SK-N-SH treated with all-trans-retinoic acid at 6 μM for 48 hours (cell line): ENCODE results near the gene TMEM121B.

Experiments
- ATAC-seq: fragments of 200-7000 bp; cut with Tn5 transposase; 3 replicates; pipeline ENCODE4 v1.9.1; 2020; ENCODE audit warnings: mild to moderate bottlenecking, moderate library complexity
- ARNTL ChIP-seq: fragments of 450-650 bp; formaldehyde crosslinking; IDR thresholded peaks from 2 replicates; pipeline ENCODE4 v1.5.0; 2020; ENCODE audit warnings: low read depth, mild to moderate bottlenecking, moderate library complexity, borderline replicate concordance
- BACH2 ChIP-seq: fragments of 250-450 bp; sonication (Bioruptor Pico); IDR thresholded peaks from 2 replicates; pipeline ENCODE4 v1.9.0; 2021; ENCODE audit warnings: mild to moderate bottlenecking, borderline replicate concordance
- CSDC2 ChIP-seq: fragments of 250-450 bp; sonication (Bioruptor Pico); IDR thresholded peaks from 2 replicates; pipeline ENCODE4 v1.5.0; 2020; ENCODE audit warnings: mild to moderate bottlenecking, moderate library complexity
- ESRRG ChIP-seq: fragments of 250-450 bp; sonication (Bioruptor Pico); IDR thresholded peaks from 2 replicates; pipeline ENCODE4 v1.6.1; 2021; ENCODE audit warnings: mild to moderate bottlenecking
- GLIS3 ChIP-seq: fragments of 250-450 bp; sonication (Bioruptor Pico); IDR thresholded peaks from 2 replicates; pipeline ENCODE4 v1.5.0; 2020; ENCODE audit warnings: mild to moderate bottlenecking, moderate library complexity
- ISL1 ChIP-seq: fragments of 250-450 bp; sonication (Bioruptor Pico); IDR thresholded peaks from 2 replicates; pipeline ENCODE4 v2.1.2; 2022; ENCODE audit warnings: mild to moderate bottlenecking, moderate library complexity
- OSR1 ChIP-seq: fragments of 250-450 bp; sonication (Bioruptor Pico); IDR thresholded peaks from 2 replicates; pipeline ENCODE4 v1.8.0; 2022; ENCODE audit warnings: moderate library complexity, mild to moderate bottlenecking, inconsistent platforms
- PPARA ChIP-seq: fragments of 250-450 bp; sonication (Bioruptor Pico); IDR thresholded peaks from 2 replicates; pipeline ENCODE4 v1.5.0; 2020; ENCODE audit warnings: mild to moderate bottlenecking, borderline replicate concordance
- RARB ChIP-seq: fragments of 250-450 bp; sonication (Bioruptor Pico); IDR thresholded peaks from 2 replicates; pipeline ENCODE4 v1.8.0; 2021; ENCODE audit warnings: mild to moderate bottlenecking, moderate library complexity
- SNAI2 ChIP-seq: fragments of 250-450 bp; sonication (Bioruptor Pico); IDR thresholded peaks from 2 replicates; pipeline ENCODE4 v1.5.0; 2020; ENCODE audit warnings: mild to moderate bottlenecking, moderate library complexity
- TCF4 ChIP-seq: fragments of 250-450 bp; sonication (Bioruptor Pico); IDR thresholded peaks from 2 replicates; pipeline ENCODE4 v1.8.0; 2021; ENCODE audit warnings: mild to moderate bottlenecking, moderate library complexity, borderline replicate concordance
- ZC3H10 ChIP-seq: fragments of 250-450 bp; sonication (Bioruptor Pico); IDR thresholded peaks from 2 replicates; pipeline ENCODE4 v1.5.1; 2021; ENCODE audit warnings: mild to moderate bottlenecking, moderate library complexity
- ZFP3 ChIP-seq: fragments of 250-450 bp; sonication (Bioruptor Pico); IDR thresholded peaks from 2 replicates; pipeline ENCODE4 v1.5.0; 2020; ENCODE audit warnings: mild to moderate bottlenecking, moderate library complexity
- ZFP30 ChIP-seq: fragments of 450-650 bp; formaldehyde crosslinking; IDR thresholded peaks from 2 replicates; pipeline ENCODE4 v1.5.0; 2022; ENCODE audit warnings: mild to moderate bottlenecking, moderate library complexity
- ZNF565 ChIP-seq: fragments of 450-650 bp; formaldehyde crosslinking; conservative IDR thresholded peaks from 2 replicates; pipeline ENCODE4 v1.5.0; 2020; ENCODE audit warnings: low read depth, mild to moderate bottlenecking, moderate library complexity
- ZNF70 ChIP-seq: fragments of 450-650 bp; formaldehyde crosslinking; IDR thresholded peaks from 2 replicates; pipeline ENCODE4 v1.5.0; 2020; ENCODE audit warnings: mild to moderate bottlenecking, moderate library complexity
- TF ChIP-seq, protein P1 (sequence below): fragments of 250-450 bp; sonication (Bioruptor Pico); IDR thresholded peaks from 2 replicates; pipeline ENCODE4 v1.8.0; 2020; ENCODE audit warnings: mild to moderate bottlenecking, moderate library complexity, borderline replicate concordance
- TF ChIP-seq, protein P2 (sequence below): fragments of 250-450 bp; sonication (Bioruptor Pico); IDR thresholded peaks from 2 replicates; pipeline ENCODE4 v1.5.1; 2020; ENCODE audit warnings: low read depth, mild to moderate bottlenecking, moderate library complexity
- TF ChIP-seq, protein P3 (sequence below): fragments of 250-450 bp; sonication (Bioruptor Pico); IDR thresholded peaks from 2 replicates; pipeline ENCODE4 v1.8.0; 2021; ENCODE audit warnings: low read depth, mild to moderate bottlenecking, moderate library complexity, borderline replicate concordance
- TF ChIP-seq, protein P4 (sequence below): fragments of 250-450 bp; sonication (Bioruptor Pico); IDR thresholded peaks from 2 replicates; pipeline ENCODE4 v1.5.0; 2020; ENCODE audit warnings: mild to moderate bottlenecking, moderate library complexity

The TMEM121B gene

DNA sequence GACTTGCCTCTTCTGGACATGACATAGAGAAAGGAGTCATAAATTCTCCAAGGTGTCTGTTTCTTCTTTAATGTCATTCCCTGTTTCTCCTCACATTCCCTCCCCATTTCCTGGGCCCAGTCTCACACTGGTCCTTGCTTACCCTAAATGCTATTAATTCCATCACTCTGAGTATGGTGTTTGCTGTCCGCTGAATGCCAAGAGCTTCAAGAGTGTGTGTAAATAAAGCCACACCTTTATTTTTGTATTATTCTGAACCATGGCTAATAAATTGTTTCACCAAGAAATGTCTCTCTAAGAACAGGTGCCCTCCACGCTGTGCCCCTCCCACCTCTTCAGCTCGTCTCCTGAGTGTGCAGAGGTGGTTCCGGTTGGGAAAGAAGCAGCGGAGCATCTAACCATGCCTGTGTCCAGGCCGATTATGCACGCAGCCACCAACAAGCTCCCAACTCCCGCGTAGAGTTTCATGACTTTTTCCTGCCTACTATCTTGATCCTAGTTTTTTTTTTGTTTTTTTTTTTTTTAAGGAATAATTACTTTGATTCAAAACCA, 8.6 kb downstream of the TMEM121B start:
- TF ChIP-seq, protein P1, sequence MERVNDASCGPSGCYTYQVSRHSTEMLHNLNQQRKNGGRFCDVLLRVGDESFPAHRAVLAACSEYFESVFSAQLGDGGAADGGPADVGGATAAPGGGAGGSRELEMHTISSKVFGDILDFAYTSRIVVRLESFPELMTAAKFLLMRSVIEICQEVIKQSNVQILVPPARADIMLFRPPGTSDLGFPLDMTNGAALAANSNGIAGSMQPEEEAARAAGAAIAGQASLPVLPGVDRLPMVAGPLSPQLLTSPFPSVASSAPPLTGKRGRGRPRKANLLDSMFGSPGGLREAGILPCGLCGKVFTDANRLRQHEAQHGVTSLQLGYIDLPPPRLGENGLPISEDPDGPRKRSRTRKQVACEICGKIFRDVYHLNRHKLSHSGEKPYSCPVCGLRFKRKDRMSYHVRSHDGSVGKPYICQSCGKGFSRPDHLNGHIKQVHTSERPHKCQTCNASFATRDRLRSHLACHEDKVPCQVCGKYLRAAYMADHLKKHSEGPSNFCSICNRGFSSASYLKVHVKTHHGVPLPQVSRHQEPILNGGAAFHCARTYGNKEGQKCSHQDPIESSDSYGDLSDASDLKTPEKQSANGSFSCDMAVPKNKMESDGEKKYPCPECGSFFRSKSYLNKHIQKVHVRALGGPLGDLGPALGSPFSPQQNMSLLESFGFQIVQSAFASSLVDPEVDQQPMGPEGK (CRISPR knock-in tag), result no peak
- no peak for TF ChIP-seq ARNTL (CRISPR knock-in tag)
- TF ChIP-seq, protein P2, sequence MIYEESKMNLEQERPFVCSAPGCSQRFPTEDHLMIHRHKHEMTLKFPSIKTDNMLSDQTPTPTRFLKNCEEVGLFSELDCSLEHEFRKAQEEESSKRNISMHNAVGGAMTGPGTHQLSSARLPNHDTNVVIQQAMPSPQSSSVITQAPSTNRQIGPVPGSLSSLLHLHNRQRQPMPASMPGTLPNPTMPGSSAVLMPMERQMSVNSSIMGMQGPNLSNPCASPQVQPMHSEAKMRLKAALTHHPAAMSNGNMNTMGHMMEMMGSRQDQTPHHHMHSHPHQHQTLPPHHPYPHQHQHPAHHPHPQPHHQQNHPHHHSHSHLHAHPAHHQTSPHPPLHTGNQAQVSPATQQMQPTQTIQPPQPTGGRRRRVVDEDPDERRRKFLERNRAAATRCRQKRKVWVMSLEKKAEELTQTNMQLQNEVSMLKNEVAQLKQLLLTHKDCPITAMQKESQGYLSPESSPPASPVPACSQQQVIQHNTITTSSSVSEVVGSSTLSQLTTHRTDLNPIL (CRISPR knock-in tag), result no peak
- no peak for TF ChIP-seq ZNF565 (CRISPR knock-in tag)
- no peak for TF ChIP-seq ZFP3 (CRISPR knock-in tag)
- no peak for TF ChIP-seq OSR1 (CRISPR knock-in tag)
- no peak for TF ChIP-seq ISL1 (CRISPR knock-in tag)
- no peak for TF ChIP-seq RARB (CRISPR knock-in tag)
- TF ChIP-seq BACH2 (CRISPR knock-in tag), result no peak
- no peak for TF ChIP-seq ZFP30 (CRISPR knock-in tag)
- TF ChIP-seq PPARA (CRISPR knock-in tag), result no peak
- TF ChIP-seq, protein P3, sequence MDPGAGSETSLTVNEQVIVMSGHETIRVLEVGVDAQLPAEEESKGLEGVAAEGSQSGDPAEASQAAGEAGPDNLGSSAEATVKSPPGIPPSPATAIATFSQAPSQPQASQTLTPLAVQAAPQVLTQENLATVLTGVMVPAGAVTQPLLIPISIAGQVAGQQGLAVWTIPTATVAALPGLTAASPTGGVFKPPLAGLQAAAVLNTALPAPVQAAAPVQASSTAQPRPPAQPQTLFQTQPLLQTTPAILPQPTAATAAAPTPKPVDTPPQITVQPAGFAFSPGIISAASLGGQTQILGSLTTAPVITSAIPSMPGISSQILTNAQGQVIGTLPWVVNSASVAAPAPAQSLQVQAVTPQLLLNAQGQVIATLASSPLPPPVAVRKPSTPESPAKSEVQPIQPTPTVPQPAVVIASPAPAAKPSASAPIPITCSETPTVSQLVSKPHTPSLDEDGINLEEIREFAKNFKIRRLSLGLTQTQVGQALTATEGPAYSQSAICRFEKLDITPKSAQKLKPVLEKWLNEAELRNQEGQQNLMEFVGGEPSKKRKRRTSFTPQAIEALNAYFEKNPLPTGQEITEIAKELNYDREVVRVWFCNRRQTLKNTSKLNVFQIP (CRISPR knock-in tag), result no peak
- TF ChIP-seq GLIS3 (CRISPR knock-in tag), result no peak
- TF ChIP-seq ZC3H10, result no peak
- TF ChIP-seq, protein P4, sequence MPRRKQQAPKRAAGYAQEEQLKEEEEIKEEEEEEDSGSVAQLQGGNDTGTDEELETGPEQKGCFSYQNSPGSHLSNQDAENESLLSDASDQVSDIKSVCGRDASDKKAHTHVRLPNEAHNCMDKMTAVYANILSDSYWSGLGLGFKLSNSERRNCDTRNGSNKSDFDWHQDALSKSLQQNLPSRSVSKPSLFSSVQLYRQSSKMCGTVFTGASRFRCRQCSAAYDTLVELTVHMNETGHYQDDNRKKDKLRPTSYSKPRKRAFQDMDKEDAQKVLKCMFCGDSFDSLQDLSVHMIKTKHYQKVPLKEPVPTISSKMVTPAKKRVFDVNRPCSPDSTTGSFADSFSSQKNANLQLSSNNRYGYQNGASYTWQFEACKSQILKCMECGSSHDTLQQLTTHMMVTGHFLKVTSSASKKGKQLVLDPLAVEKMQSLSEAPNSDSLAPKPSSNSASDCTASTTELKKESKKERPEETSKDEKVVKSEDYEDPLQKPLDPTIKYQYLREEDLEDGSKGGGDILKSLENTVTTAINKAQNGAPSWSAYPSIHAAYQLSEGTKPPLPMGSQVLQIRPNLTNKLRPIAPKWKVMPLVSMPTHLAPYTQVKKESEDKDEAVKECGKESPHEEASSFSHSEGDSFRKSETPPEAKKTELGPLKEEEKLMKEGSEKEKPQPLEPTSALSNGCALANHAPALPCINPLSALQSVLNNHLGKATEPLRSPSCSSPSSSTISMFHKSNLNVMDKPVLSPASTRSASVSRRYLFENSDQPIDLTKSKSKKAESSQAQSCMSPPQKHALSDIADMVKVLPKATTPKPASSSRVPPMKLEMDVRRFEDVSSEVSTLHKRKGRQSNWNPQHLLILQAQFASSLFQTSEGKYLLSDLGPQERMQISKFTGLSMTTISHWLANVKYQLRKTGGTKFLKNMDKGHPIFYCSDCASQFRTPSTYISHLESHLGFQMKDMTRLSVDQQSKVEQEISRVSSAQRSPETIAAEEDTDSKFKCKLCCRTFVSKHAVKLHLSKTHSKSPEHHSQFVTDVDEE (CRISPR knock-in tag), result no peak
- TF ChIP-seq ESRRG, result no peak
- no peak for TF ChIP-seq SNAI2 (CRISPR knock-in tag)
- TF ChIP-seq ZNF70, result no peak
- ATAC-seq, result no peak

DNA sequence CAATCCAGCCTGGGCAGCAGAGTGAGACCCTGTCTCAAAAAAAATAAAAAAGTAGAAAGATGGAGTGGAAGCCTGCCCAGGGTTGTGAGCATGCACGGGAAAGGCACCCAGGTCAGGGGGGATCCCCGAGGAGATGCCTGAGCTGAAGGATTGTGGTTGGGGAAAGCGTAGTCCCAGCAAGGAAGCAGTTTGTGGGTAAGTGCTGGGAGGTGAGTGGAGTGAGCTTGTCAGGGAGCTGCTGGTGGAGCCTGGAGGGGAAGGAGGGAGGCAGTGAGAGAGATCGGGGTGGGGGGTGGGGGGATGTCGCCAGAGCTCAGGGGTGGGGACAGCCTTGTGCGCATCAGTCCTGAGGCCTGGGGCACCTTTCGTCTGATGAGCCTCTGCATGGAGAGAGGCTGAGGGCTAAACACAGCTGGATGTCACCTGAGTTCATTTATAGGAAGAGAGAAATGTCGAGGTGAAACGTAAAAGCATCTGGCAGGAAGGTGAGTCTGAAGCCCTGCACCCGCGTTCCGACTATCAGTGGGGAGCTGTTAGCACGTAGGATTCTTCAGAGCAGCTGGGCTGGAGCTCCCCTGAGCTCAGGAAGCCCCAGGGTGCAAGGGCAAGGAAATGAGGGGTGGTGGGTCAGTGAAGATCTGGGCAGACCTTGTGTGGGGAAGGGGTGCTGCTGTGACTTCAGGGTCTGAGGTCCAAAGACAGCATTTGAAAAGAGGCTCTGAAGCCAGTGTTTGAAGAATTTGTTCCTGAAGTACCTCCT, 10.2 kb downstream of the TMEM121B start:
- TF ChIP-seq ZNF70 (no peak), OSR1 (CRISPR knock-in tag) (no peak), TCF4 (CRISPR knock-in tag) (no peak), CSDC2 (CRISPR knock-in tag) (no peak), SNAI2 (CRISPR knock-in tag) (no peak), PPARA (CRISPR knock-in tag) (no peak), ZC3H10 (no peak), ESRRG (no peak), RARB (CRISPR knock-in tag) (no peak), ZFP30 (CRISPR knock-in tag) (no peak)
- TF ChIP-seq, protein P1 (CRISPR knock-in tag), result no peak
- ATAC-seq, result no peak
